Activated naive CD8-positive, alpha-beta T cell treated with anti-CD3 and anti-CD28 coated beads, Interleukin-2, amount 50 U/mL, for 24 hours (primary cell): ENCODE measurements around the gene RCBTB2.
A peak's percentile ranks its signal among the peaks of the same experiment; 100 is the strongest.
"Not testable (repeated sequence)": the region's sequence is repeated elsewhere in the genome, so short reads cannot be mapped to it uniquely, and the experiment has no call there.

Experiments
- ATAC-seq: fragments of 150-1000 bp; cut with Tn5 transposase; one replicate; pipeline ENCODE4 v1.10.0; 2021
- DNase-seq: peaks from one replicate; pipeline ENCODE4 v3.0.0; 2021
- H3K27ac Mint-ChIP-seq: one replicate; pipeline ENCODE4 v1.8.0; 2021; ENCODE audit warnings: mild to moderate bottlenecking, mixed read lengths
- H3K27me3 Mint-ChIP-seq: one replicate; pipeline ENCODE4 v1.8.0; 2021; ENCODE audit warnings: mixed read lengths
- H3K36me3 Mint-ChIP-seq: one replicate; pipeline ENCODE4 v1.8.0; 2021; ENCODE audit warnings: low read depth, mixed read lengths
- H3K4me1 Mint-ChIP-seq: one replicate; pipeline ENCODE4 v1.8.0; 2021; ENCODE audit warnings: mixed read lengths
- H3K4me3 Mint-ChIP-seq: one replicate; pipeline ENCODE4 v1.8.0; 2021; ENCODE audit warnings: mild to moderate bottlenecking, moderate library complexity, mixed read lengths
- H3K9me3 Mint-ChIP-seq: one replicate; pipeline ENCODE4 v1.8.0; 2021; ENCODE audit warnings: mixed read lengths

Gene RCBTB2

GRCh38 chr13:48532506-48533499, at the start of gene RCBTB2:
Gene RCBTB2, minus strand, starts transcription at chr13:48533080. Its CDS starts 11,141 bp downstream, at chr13:48521939.
- ATAC-seq (peak; percentile 96), DNase-seq (peak; percentile 100)
- Mint-ChIP-seq H3K4me1 (peaks cover 30% of the 10 kb centered on the region), H3K27ac (peak within 1 kb of the TSS; percentile 96), H3K27me3 (peaks cover 2% of the 10 kb centered on the region), H3K9me3 (peaks cover 5% of the 10 kb centered on the region), H3K36me3 (peaks cover 5% of the 10 kb centered on the region), H3K4me3 (peak within 1 kb of the TSS; percentile 88)

DNA sequence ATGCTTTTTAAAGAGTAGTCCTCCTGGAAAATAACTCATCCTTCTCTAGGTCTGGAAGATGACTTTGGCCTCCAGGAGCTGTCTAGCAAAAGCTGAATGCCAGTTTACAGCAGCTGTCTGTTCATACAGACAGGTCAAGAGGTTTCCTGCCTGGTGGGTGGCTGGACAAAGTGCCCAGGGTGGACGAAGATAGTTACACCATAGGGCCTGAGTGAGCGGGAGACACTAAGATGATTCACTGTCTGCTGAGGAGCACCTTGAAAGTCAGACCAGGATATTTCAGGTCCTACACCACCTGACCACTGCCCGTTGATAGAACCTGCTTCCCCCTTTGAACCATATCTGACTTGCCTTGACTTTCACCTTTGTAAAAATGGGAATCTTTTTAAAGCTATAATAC, 49.2 kb upstream of the RCBTB2 start:
- Mint-ChIP-seq H3K4me3 (no peak overlapping the region), H3K36me3 (no peaks in the 10 kb centered on the region), H3K4me1 (peaks cover 25% of the 10 kb centered on the region), H3K27ac (no peak overlapping the region), H3K27me3 (peaks cover 40% of the 10 kb centered on the region), H3K9me3 (no peaks in the 10 kb centered on the region)
- no peak for ATAC-seq
- no peak for DNase-seq

GRCh38 chr13:48580896-48581295, 48.0 kb upstream of the RCBTB2 start:
- DNase-seq = no peak
- Mint-ChIP-seq H3K36me3 (no peaks in the 10 kb centered on the region), H3K27me3 (peaks cover 36% of the 10 kb centered on the region), H3K9me3 (no peaks in the 10 kb centered on the region), H3K4me1 (peaks cover 16% of the 10 kb centered on the region), H3K27ac (no peak overlapping the region), H3K4me3 (no peak overlapping the region)
- no peak for ATAC-seq

DNA sequence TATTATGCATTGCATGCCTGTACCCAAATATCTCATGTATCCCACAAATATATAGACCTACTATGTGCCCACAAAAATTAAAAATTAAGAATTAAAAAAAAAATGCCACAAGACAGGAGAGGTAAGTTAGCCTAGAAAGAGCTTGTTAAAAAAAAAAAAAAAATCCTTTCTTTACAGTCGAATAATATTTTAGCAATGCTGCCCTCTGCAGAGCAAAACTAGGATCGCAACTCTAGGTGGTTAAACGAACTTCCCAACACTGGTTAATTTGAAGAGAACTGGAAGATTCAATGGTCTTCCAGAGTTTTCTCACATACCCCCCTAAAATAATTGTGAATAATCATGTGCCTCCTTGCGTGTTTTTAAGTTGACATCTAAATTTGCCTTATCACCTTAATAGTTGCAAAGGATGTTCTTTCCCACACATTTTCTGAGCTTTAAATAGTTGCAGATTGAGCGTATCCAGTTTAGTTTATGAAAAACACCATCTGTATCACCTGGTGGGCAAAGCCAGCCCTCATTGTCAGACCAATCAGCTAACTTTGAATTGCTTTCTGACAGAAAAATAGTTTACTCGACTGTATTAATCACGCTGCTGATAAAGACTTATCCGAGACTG, 47.4 kb upstream of the RCBTB2 start:
- peaks cover 14% of the 10 kb centered on the region for H3K4me1 Mint-ChIP-seq
- H3K4me3 Mint-ChIP-seq = no peak overlapping the region
- H3K27me3 Mint-ChIP-seq = peaks cover 40% of the 10 kb centered on the region
- DNase-seq (peak; percentile 76), ATAC-seq (no peak)
- no peak overlapping the region for H3K27ac Mint-ChIP-seq
- H3K36me3 Mint-ChIP-seq = no peaks in the 10 kb centered on the region
- H3K9me3 Mint-ChIP-seq = no peaks in the 10 kb centered on the region

DNA sequence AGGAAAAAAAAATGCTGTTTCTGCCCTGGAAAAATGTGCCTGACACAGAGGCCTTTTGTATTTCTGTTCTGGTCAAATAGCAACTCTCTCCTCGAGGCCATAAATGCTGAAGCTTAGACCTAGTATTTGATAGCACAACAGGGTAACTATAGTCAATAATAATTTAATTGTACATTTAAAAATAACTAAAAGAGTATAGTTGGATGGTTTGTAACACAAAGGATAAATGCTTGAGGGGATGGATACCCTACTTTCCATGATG, 47.0 kb upstream of the RCBTB2 start:
- H3K27me3 Mint-ChIP-seq = peaks cover 43% of the 10 kb centered on the region
- DNase-seq, H3K36me3 Mint-ChIP-seq, H3K27ac Mint-ChIP-seq, H3K4me3 Mint-ChIP-seq, ATAC-seq, H3K9me3 Mint-ChIP-seq: not testable (repeated sequence)
- H3K4me1 Mint-ChIP-seq = peaks cover 16% of the 10 kb centered on the region

GRCh38 chr13:48579165-48579918, 46.5 kb upstream of the RCBTB2 start:
- Mint-ChIP-seq H3K9me3 (no peaks in the 10 kb centered on the region), H3K4me3 (no peak overlapping the region), H3K36me3 (no peaks in the 10 kb centered on the region), H3K27me3 (peaks cover 39% of the 10 kb centered on the region), H3K4me1 (peaks cover 18% of the 10 kb centered on the region), H3K27ac (no peak overlapping the region)
- ATAC-seq = no peak
- DNase-seq = no peak

DNA sequence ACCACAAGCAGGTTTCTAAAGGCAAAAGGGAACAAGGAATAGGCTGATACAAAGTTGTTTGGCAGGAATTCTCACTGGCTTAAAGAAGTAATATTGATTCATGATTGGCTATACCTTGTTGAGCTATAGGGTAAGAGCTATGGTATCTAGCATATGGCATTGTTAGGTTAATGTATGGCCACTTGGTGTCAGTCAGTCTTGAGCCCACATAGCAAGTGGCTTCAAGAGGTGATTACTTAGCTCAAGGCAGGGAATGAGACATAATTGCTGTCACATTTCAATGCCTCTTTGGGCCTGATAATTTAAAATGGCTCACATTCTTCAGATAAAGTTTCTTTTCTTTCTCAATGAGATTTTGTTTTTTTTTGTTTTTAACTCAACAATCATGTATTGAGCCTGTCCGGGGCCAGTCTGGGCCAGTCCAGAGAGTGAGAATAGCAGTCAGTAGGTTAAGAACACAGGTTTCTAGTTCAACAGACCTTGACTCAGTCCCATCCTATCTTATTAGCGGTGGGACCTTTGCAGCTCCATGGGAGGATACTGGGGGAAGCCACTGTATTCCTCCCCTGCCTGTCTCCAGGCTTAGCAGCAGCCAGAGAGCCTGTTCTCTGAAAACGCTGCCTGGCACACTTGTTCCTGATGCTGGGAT, 45.8 kb upstream of the RCBTB2 start:
- H3K27me3 Mint-ChIP-seq = peaks cover 36% of the 10 kb centered on the region
- H3K27ac Mint-ChIP-seq = no peak overlapping the region
- ATAC-seq = no peak
- no peak overlapping the region for H3K4me3 Mint-ChIP-seq
- peaks cover 22% of the 10 kb centered on the region for H3K4me1 Mint-ChIP-seq
- DNase-seq = no peak
- H3K36me3 Mint-ChIP-seq = no peaks in the 10 kb centered on the region
- no peaks in the 10 kb centered on the region for H3K9me3 Mint-ChIP-seq

DNA sequence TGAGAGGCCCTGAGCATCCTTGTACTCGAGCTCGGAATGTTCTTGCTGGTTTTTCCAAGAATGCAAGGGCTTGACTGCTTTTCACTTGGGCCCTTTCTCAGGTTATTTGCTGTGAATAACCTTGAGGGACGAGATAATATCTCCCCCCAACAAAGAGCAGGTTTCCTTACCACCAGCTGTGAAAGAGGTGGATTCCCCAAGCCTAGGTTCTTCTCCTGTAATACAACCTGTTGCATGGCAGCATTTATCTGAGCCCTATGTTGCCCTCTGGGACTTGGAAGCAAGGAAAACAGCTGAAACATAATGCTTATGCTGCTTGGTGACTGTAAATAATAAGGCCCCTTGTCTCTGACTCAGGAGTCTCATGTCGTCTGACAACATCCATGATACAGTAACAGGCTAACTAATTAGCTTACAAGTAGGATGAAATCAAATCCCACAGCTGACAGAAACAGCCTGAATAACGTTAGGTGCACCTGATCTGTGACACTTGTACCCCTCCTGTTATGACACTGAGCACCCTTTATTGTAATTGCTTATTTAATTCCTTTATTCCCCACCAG, 43.6 kb upstream of the RCBTB2 start:
- no peak overlapping the region for H3K27ac Mint-ChIP-seq
- DNase-seq = no peak

DNA sequence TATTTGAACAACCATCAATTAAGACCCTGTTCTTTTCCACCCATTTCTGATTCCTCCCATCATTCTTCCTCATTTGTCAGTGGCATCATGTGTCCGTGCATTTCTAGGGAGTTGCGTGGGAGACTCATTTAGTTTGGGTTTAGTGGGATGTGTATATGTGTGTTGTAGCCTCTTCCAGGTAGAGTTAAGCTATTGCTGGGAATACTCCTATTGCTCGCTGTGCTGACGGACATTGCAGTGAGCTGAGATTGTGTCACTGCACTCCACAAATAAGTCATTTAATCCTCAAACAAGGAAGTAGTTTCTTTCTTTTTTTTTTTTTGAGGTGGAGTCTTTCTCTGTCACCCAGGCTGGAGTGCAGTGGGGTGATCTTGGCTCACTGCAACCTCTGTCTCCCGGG, 42.2 kb upstream of the RCBTB2 start:
- Mint-ChIP-seq H3K4me1 (peaks cover 31% of the 10 kb centered on the region), H3K27me3 (peaks cover 16% of the 10 kb centered on the region)

More for the DNA sequence above, 43.6 kb upstream of the RCBTB2 start:
- no peaks in the 10 kb centered on the region for H3K9me3 Mint-ChIP-seq
- H3K27me3 Mint-ChIP-seq = peaks cover 22% of the 10 kb centered on the region
- no peak overlapping the region for H3K4me3 Mint-ChIP-seq
- H3K36me3 Mint-ChIP-seq = no peaks in the 10 kb centered on the region
- H3K4me1 Mint-ChIP-seq = peaks cover 31% of the 10 kb centered on the region
- ATAC-seq = no peak

DNA sequence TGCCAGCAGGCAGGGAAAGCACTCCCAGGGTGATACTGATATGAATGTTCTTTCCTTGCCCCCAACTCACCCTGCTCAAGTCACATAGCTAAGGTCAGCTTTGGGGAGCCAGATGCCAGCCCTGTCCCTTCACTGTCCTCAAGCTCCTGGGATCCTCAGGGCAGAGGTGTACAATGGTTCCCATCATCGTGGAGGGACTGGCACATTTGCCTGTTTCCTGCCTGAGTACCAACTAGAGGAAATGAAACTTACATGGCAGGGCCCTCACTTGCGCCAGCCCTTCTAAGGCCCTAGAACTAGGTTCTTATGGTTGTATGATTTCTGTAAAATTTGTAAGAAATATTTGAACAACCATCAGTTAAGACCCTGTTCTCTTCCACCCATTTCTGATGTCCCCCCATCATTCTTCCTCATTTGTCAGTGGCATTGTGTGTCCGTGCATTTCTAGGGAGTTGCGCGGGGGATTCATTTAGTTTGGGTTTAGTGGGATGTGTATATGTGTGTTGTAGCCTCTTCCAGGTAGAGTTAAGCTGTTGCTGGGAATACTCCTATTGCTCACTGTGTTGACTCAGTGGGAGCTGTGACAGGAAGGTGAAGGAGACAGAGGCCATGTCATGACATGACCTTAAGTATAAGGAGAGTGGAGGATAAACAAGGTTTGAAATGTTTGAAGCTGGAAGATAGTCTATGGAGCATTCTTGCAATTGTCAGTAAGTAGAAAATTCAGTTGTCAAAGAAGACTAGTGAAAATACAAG, 41.3 kb upstream of the RCBTB2 start:
- DNase-seq (no peak), ATAC-seq (no peak)
- Mint-ChIP-seq H3K9me3 (no peaks in the 10 kb centered on the region), H3K4me3 (no peak overlapping the region), H3K27me3 (peaks cover 24% of the 10 kb centered on the region), H3K4me1 (peaks cover 28% of the 10 kb centered on the region), H3K36me3 (no peaks in the 10 kb centered on the region), H3K27ac (no peak overlapping the region)

More for the DNA sequence above, 42.2 kb upstream of the RCBTB2 start:
- no peak for ATAC-seq
- no peak for DNase-seq
- Mint-ChIP-seq H3K27ac (no peak overlapping the region), H3K36me3 (no peaks in the 10 kb centered on the region), H3K9me3 (no peaks in the 10 kb centered on the region), H3K4me3 (no peak overlapping the region)

- Mint-ChIP-seq H3K36me3 (no peaks in the 10 kb centered on the region), H3K9me3 (no peaks in the 10 kb centered on the region), H3K27ac (no peak overlapping the region), H3K4me1 (peaks cover 28% of the 10 kb centered on the region), H3K4me3 (no peak overlapping the region), H3K27me3 (peaks cover 32% of the 10 kb centered on the region)
- no peak for ATAC-seq
- no peak for DNase-seq
Measured at GRCh38 chr13:48573213-48574007, 40.5 kb upstream of the RCBTB2 start.

DNA sequence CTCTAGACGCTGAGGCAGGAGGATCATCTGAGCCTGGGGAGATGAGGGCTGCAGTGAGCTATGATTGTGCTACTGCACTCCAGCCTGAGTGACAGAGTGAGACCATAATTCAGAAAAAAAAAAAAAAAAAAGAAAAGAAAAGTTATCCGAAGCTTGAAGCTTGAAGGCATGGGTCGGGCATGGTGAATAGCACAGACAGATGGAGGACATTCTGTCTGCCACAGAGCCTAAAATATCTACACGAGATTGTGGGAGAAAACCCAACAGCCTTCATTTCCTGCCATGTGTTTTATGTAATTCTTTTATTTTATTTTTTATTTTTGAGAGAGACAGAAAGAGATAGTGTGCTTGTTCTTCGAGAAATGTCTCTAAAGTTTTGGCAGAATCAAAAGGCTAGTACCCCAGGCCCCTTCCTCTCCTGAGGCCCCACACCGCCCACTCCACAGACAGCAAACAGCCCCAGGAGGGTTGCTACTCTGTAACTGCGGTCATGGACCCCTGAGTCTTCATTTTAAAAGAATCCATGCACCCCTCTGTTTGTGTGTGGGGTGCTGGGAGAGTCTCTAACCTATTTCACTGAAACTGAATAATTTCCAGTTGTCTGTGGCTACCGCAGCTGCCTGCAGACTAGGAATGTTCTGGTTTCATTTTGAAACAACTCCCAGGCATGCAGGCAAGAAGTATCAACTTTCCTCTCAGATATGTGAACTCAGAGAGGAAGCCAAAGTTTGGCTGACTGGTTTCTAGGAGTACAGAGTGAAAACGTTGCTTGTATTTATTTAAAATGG, 38.4 kb upstream of the RCBTB2 start:
- no peak overlapping the region for H3K4me3 Mint-ChIP-seq
- no peak overlapping the region for H3K27ac Mint-ChIP-seq
- H3K36me3 Mint-ChIP-seq = peaks cover 2% of the 10 kb centered on the region
- H3K27me3 Mint-ChIP-seq = peaks cover 50% of the 10 kb centered on the region
- ATAC-seq (peak; percentile 36), DNase-seq (no peak)
- no peaks in the 10 kb centered on the region for H3K9me3 Mint-ChIP-seq
- peaks cover 30% of the 10 kb centered on the region for H3K4me1 Mint-ChIP-seq
